Immature natural killer cell (primary cell): ENCODE data around the gene GARIN3. TPM values are rescaled to one million over a fixed set of nuclear protein-coding genes. Genes with fewer than 3 reads are reported as not detected.
"Not testable (repeated sequence)": the region's sequence is repeated elsewhere in the genome, so short reads cannot be mapped to it uniquely, and the experiment has no call there.

Experiments used
- DNase-seq, 3 donors: peaks; one replicate each; pipeline ENCODE4 v3.0.0; 2022; ENCODE audit warnings: mixed read lengths in 1 of 3
- H3K27ac Mint-ChIP-seq, 6 donors: one replicate each; pipeline ENCODE4 v1.8.0; 2020; ENCODE audit warnings: mixed read lengths in 6 of 6, mild to moderate bottlenecking in 5 of 6, inconsistent platforms in 4 of 6, moderate library complexity in 3 of 6
- H3K27me3 Mint-ChIP-seq, 3 donors: one replicate each; pipeline ENCODE4 v1.8.0; 2020 to 2021; ENCODE audit warnings: low read depth in 3 of 3, mild to moderate bottlenecking in 3 of 3, mixed read lengths in 3 of 3, moderate library complexity in 3 of 3, inconsistent platforms in 1 of 3
- H3K36me3 Mint-ChIP-seq, 3 donors: one replicate each; pipeline ENCODE4 v1.8.0; 2020; ENCODE audit warnings: mixed read lengths in 3 of 3, inconsistent platforms in 2 of 3, mild to moderate bottlenecking in 2 of 3
- H3K4me1 Mint-ChIP-seq, 2 donors: one replicate each; pipeline ENCODE4 v1.8.0; 2020; ENCODE audit warnings: inconsistent platforms in 2 of 2, mild to moderate bottlenecking in 2 of 2, mixed read lengths in 2 of 2, moderate library complexity in 1 of 2
- H3K4me3 Mint-ChIP-seq, 5 donors: one replicate each; pipeline ENCODE4 v1.8.0; 2020; ENCODE audit warnings: mild to moderate bottlenecking in 5 of 5, mixed read lengths in 5 of 5, inconsistent platforms in 3 of 5, moderate library complexity in 3 of 5
- H3K9me3 Mint-ChIP-seq, 6 donors: one replicate each; pipeline ENCODE4 v1.8.0; 2020; ENCODE audit warnings: mild to moderate bottlenecking in 6 of 6, mixed read lengths in 6 of 6, inconsistent platforms in 4 of 6, moderate library complexity in 3 of 6
- polyA plus RNA-seq, 3 donors: library from polyadenylated mRNA; unstranded; fragments of 300-500 nt; fragmentation: Illumina TruSeq; gene quantifications; one replicate each; pipeline ENCODE4 v1.2.3, GENCODE V29; 2021

GARIN3 gene
- polyA plus RNA-seq, 3 donors from 2014 or later = not detected

GRCh38 chr5:157197086-157197485, 31.0 kb upstream of the GARIN3 start:
- Mint-ChIP-seq H3K4me1 (peaks cover 94 to 99% of the 10 kb centered on the region in 2 donors), H3K27me3 (peaks cover 0 to 10% (median 5%) of the 10 kb centered on the region in 3 donors), H3K9me3 (no peaks in the 10 kb centered on the region), H3K36me3 (peaks cover 17 to 32% (median 19%) of the 10 kb centered on the region in 3 donors), H3K27ac (peak overlapping the region; percentile 73 to 92 (median 80)), H3K4me3 (peak overlapping the region; percentile 38 to 69 (median 46))
- DNase-seq = no peak

DNA sequence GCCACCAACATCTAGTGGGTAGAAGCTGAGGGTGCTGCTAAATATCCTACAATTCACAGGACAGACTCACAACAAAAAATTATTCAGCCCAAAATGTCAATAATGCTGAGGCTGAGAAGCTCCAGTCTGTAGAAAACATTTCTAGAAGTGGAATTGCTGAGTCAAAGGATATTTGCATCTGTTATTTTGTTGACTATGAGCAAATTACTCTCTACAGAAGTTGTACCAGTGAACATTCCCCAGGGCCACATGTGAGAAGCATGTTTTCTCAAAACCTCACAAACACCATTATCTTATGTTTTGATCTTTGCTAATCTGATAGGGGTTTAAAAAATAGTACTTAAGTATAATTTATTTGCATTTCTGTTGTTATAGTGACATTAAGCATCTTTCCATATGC, 30.0 kb upstream of the GARIN3 start:
- peak overlapping the region; percentile 2 to 62 (median 42) for H3K4me3 Mint-ChIP-seq
- H3K27ac Mint-ChIP-seq = peak overlapping the region; percentile 76 to 88 (median 82)
- H3K9me3 Mint-ChIP-seq = no peaks in the 10 kb centered on the region
- peaks cover 0 to 10% (median 5%) of the 10 kb centered on the region in 3 donors for H3K27me3 Mint-ChIP-seq
- DNase-seq = no peak
- H3K36me3 Mint-ChIP-seq = peaks cover 18 to 28% (median 21%) of the 10 kb centered on the region in 3 donors
- H3K4me1 Mint-ChIP-seq = peaks cover 93 to 99% of the 10 kb centered on the region in 2 donors

DNA sequence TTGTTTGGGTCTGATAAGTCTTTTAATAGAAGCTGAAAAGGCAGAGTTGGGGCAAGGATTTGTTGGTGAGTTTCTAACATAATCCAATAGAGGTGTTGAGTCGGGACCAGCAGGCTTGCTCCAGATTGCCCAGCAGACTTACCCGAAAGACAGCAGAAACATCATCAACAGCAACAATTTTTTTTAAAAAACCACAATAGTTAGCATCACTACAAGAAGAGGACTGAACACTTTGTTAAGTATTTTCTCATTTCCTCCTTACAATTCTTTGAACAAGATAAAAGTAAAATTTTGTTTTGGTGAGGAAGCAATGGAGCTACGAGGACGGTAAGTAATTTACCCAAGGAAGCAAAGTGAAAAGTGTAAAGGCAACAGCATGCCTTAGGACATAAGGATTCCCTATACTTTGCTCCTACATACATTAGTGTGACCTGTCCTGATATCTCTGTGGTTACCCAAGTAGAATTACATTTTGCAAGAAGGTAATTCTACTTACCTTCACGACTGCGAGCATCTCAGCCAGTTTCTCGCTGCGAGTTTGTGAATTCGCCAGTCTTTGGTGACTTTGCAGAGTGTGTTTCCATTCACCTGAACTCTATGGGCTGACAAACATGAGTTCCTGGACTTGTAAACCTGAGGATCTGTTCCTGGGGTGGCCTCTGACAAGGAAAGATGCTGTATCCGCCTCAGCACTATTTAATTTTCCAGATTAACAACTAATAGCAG, 27.8 kb upstream of the GARIN3 start:
- Mint-ChIP-seq H3K36me3 (peaks cover 17 to 28% (median 21%) of the 10 kb centered on the region in 3 donors), H3K27ac (peak overlapping the region; percentile 83 to 97 (median 92)), H3K4me1 (peaks cover 93 to 100% of the 10 kb centered on the region in 2 donors), H3K4me3 (peak overlapping the region; percentile 68 to 86 (median 70)), H3K9me3 (no peaks in the 10 kb centered on the region), H3K27me3 (peaks cover 0 to 10% (median 5%) of the 10 kb centered on the region in 3 donors)
- DNase-seq = peak; percentile 53 to 67 (median 62)

GRCh38 chr5:157189223-157189622, 23.2 kb upstream of the GARIN3 start:
- peaks cover 25 to 31% (median 25%) of the 10 kb centered on the region in 3 donors for H3K36me3 Mint-ChIP-seq
- peak overlapping the region; percentile 8 to 85 (median 34) for H3K4me3 Mint-ChIP-seq
- H3K27me3 Mint-ChIP-seq = peaks cover 0 to 7% (median 0%) of the 10 kb centered on the region in 3 donors

DNA sequence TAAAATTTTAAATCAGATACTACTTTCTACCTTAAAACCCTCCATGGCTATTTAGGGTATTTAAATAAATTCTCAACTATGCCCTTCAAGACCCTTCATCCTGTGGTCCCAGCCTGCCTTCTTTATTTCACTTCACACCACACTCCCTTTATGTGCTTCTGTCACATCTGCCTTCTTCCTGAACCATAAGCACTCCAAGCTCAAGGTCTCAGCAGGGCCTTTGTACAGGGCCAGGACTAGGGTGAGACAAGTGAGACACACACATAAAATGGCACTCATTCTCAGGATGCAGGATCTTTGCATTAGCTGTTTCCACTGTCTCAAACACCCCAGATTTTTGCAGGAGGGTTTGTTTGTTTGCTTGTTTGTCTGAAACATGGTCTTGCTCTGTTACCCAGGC, 22.2 kb upstream of the GARIN3 start:
- peak overlapping the region; percentile 62 to 90 (median 76) for H3K27ac Mint-ChIP-seq
- peaks cover 92 to 96% of the 10 kb centered on the region in 2 donors for H3K4me1 Mint-ChIP-seq
- peaks cover 33 to 41% (median 35%) of the 10 kb centered on the region in 3 donors for H3K36me3 Mint-ChIP-seq
- H3K9me3 Mint-ChIP-seq = no peaks in the 10 kb centered on the region
- no peak for DNase-seq
- H3K27me3 Mint-ChIP-seq = peaks cover 0 to 4% (median 0%) of the 10 kb centered on the region in 3 donors
- H3K4me3 Mint-ChIP-seq = peak overlapping the region; percentile 25 to 85 (median 49)

More at GRCh38 chr5:157189223-157189622, 23.2 kb upstream of the GARIN3 start:
- no peak for DNase-seq
- H3K4me1 Mint-ChIP-seq = peaks cover 92 to 96% of the 10 kb centered on the region in 2 donors
- H3K9me3 Mint-ChIP-seq = no peaks in the 10 kb centered on the region
- H3K27ac Mint-ChIP-seq = peak overlapping the region; percentile 64 to 90 (median 78)

- Mint-ChIP-seq H3K4me3 (peak overlapping the region; percentile 10 to 85 (median 66)), H3K27ac (peak overlapping the region; percentile 62 to 90 (median 74)), H3K4me1 (peaks cover 91 to 96% of the 10 kb centered on the region in 2 donors), H3K27me3 (peaks cover 0 to 4% (median 0%) of the 10 kb centered on the region in 3 donors), H3K36me3 (peaks cover 35 to 42% (median 35%) of the 10 kb centered on the region in 3 donors), H3K9me3 (no peaks in the 10 kb centered on the region)
- no peak for DNase-seq
Measured at GRCh38 chr5:157187046-157187754, 21.1 kb upstream of the GARIN3 start.

DNA sequence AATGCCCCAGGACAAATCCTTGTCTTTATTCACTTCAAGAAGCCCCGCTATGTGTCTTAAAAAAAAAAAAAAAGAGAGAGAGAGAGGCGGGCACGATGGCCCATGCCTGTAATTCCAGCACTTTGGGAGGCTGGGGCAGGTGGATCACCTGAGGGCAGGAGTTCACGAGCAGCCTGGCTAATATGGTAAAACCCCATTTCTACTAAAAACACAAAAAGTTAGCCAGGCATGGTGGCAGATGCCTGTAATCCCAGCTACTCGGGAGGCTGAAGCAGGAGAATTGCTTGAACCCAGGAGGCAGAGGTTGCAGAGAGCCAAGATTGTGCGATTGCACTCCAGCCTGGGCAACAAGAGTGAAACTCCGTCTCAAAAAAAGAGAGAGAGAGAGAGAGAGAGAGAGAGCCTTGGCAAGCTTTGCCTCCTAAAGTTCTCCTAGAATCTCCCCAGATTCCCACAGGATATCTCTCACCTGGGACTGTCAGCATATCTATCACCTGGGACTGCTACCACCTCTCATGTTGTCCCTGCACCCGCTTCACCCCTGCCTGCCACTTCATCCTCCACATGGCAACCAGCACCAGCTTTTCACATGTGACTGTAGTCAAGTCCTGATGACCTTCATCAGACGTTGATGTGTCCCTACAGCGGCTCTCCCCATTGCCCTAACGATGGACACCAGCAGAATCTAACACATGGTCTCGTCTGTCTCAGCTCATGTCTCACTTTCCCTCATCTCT, 20.4 kb upstream of the GARIN3 start:
- H3K36me3 Mint-ChIP-seq = peaks cover 30 to 37% (median 32%) of the 10 kb centered on the region in 3 donors
- no peaks in the 10 kb centered on the region for H3K9me3 Mint-ChIP-seq
- H3K4me3 Mint-ChIP-seq = peak overlapping the region; percentile 19 to 85 (median 66)
- peaks cover 0 to 4% (median 0%) of the 10 kb centered on the region in 3 donors for H3K27me3 Mint-ChIP-seq
- peaks cover 90 to 94% of the 10 kb centered on the region in 2 donors for H3K4me1 Mint-ChIP-seq
- no peak for DNase-seq
- peak overlapping the region; percentile 64 to 90 (median 74) for H3K27ac Mint-ChIP-seq

DNA sequence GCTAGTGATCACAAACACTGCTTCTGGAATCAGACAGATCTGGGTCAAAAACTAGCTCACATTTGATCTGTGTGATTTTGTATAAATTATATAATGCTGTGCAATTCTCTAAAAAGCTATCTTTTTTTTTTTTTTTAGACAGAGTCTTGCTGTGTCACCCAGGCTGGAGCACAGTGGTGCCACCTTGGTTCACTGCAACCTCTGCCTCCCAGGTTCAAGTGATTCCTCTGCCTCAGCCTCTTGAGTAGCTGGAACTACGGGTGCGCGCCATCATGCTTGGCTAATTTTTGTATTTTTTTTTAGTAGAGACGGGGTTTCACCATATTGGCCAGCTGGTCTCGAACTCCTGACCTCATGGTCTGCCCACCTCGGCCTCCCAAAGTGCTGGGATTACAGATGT, 19.1 kb upstream of the GARIN3 start:
- H3K4me1 Mint-ChIP-seq = peaks cover 84 to 90% of the 10 kb centered on the region in 2 donors
- not testable (repeated sequence) for H3K9me3 Mint-ChIP-seq, H3K27me3 Mint-ChIP-seq, DNase-seq
- peak overlapping the region in 2 of 6 donors; percentile 56 to 97 for H3K27ac Mint-ChIP-seq
- H3K4me3 Mint-ChIP-seq = peak overlapping the region in 2 of 5 donors; percentile 96 to 99
- H3K36me3 Mint-ChIP-seq = peaks cover 29 to 35% (median 33%) of the 10 kb centered on the region in 3 donors

- peaks cover 84 to 90% of the 10 kb centered on the region in 2 donors for H3K4me1 Mint-ChIP-seq
- peak overlapping the region; percentile 50 to 97 (median 58) for H3K27ac Mint-ChIP-seq
- DNase-seq = no peak
- peaks cover 29 to 35% (median 33%) of the 10 kb centered on the region in 3 donors for H3K36me3 Mint-ChIP-seq
- no peaks in the 10 kb centered on the region for H3K9me3 Mint-ChIP-seq
- peak overlapping the region; percentile 95 to 99 (median 98) for H3K4me3 Mint-ChIP-seq
- peaks cover 0 to 8% (median 0%) of the 10 kb centered on the region in 3 donors for H3K27me3 Mint-ChIP-seq
Measured at GRCh38 chr5:157184117-157184670, 18.1 kb upstream of the GARIN3 start.

DNA sequence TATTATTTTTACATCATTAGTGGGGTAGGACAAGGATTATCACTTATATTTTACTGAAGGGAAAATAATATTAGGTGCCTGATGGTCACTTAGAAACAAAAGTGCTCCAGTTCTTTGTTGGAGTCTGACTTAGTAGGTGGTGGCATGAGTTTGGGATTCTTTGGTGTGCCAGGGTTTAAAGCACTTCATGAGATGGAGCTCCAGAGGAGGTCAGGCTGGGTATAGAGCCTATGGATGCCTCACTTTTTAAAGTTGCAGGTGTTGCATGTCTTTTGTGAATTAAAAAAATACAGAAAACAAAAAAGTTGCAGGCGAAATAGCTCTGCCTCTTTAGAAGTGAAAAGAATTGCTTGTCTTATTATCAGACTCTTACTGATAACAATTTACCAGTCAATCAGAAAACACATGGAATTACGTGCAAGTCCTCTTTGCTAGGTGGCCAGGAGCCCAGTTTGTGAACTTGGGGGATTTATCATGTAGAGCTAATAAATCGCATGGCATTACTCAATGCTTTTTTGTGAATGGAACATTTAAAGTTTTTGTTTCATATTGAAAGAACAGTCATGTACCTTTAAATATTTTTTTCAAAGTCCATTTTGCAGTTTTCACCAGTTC, 16.2 kb upstream of the GARIN3 start:
- DNase-seq = no peak
- H3K4me3 Mint-ChIP-seq = peak overlapping the region; percentile 95 to 99 (median 98)
- H3K4me1 Mint-ChIP-seq = peaks cover 76 to 84% of the 10 kb centered on the region in 2 donors
- H3K9me3 Mint-ChIP-seq = no peaks in the 10 kb centered on the region
- H3K27me3 Mint-ChIP-seq = peaks cover 0 to 8% (median 0%) of the 10 kb centered on the region in 3 donors
- peak overlapping the region; percentile 93 to 99 (median 99) for H3K27ac Mint-ChIP-seq
- peaks cover 23 to 24% (median 24%) of the 10 kb centered on the region in 3 donors for H3K36me3 Mint-ChIP-seq

DNA sequence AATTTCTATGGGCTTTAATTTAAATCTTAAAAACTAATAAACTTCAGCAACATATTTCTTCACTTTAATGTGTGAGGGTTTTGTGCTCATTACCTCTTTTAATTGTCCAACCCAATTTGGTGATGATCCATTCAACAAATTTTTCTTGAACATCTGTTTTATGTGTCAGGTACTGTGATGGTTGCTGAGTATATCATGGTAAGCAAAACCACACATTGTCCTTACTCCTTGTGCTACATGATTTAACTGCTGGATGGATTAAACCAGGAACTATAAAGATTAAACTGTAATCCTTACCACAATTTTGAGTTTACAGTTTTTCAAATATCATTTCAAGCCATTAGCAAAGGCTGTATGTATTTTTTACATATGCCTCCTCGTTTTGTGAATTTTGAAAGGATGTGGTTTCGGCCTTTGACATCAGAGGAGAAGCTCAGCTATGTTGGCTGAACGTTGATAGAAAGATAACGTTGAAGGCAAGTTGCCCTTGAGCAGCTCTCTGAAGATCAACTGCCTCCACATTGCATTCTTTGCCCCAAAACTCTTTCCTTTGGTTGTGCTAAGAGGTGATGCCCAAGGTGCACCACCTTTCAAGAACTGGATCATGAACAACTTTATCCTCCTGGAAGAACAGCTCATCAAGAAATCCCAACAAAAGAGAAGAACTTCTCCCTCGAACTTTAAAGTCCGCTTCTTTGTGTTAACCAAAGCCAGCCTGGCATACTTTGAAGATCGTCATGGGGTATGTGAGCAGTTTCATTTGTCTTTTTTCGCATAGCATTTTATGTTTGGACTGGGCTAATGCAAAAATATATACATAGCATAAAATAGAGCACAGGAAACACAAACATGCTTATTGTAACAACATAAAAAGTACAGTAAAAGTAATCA, 14.6 kb upstream of the GARIN3 start, which contains the start of gene ITK:
TSS of gene ITK (plus strand) at position 467 of the 891 bp plus-strand sequence. CDS start at position 605, 138 bp downstream.
- H3K27me3 Mint-ChIP-seq = peaks cover 0 to 4% (median 0%) of the 10 kb centered on the region in 3 donors
- peaks cover 14 to 17% (median 16%) of the 10 kb centered on the region in 3 donors for H3K36me3 Mint-ChIP-seq
- H3K27ac Mint-ChIP-seq = peak within 1 kb of the TSS; percentile 93 to 99 (median 99)
- H3K4me1 Mint-ChIP-seq = peaks cover 60 to 68% of the 10 kb centered on the region in 2 donors
- no peaks in the 10 kb centered on the region for H3K9me3 Mint-ChIP-seq
- peak within 1 kb of the TSS; percentile 95 to 99 (median 98) for H3K4me3 Mint-ChIP-seq
- peak; percentile 70 to 81 (median 78) for DNase-seq
